Fibroblast of the aortic adventitia (primary cell): Measurements from ENCODE around the gene RALB. TPM values are rescaled to one million over a fixed set of nuclear protein-coding genes. Genes with fewer than 3 reads are reported as not detected.

Experiments used
- DNase-seq: peaks from one replicate; pipeline ENCODE4 v3.0.0-alpha.2; 2010; ENCODE audit warnings: low read depth
- H3K4me3 ChIP-seq: 2 replicates; pipeline ENCODE4 v1.5.1; 2011; ENCODE audit warnings: low read depth, mild to moderate bottlenecking, control low read depth, low read length, moderate library complexity
- CTCF ChIP-seq: IDR thresholded peaks from 2 replicates; pipeline ENCODE4 v1.5.1; 2011; ENCODE audit warnings: mild to moderate bottlenecking, low read length, control low read depth, inconsistent platforms; ENCODE audit not compliant: insufficient read depth
- total RNA-seq: library from RNA; depleted of rRNA; stranded (reverse); fragments of >200 nt; gene quantifications from 2 replicates; pipeline ENCODE4 v1.2.3, GENCODE V29; 2012; ENCODE audit warnings: low replicate concordance

RALB gene
- total RNA-seq, 1 donor: 73.7 TPM

- no peak for TF ChIP-seq CTCF
- DNase-seq: no peak
These were observed 31.9 kb upstream of the RALB start for GRCh38 chr2:120220756-120221155.

GRCh38 chr2:120221616-120222015 lies 31.0 kb upstream of the RALB start:
- no peak for TF ChIP-seq CTCF
- no peak for DNase-seq
- H3K4me3 ChIP-seq: no peak overlapping the region

More at GRCh38 chr2:120220756-120221155, 31.9 kb upstream of the RALB start:
- H3K4me3 ChIP-seq: no peak overlapping the region

- no peak for TF ChIP-seq CTCF
- H3K4me3 ChIP-seq: peak overlapping the region; percentile 75
- no peak for DNase-seq
These were observed 30.2 kb upstream of the RALB start for GRCh38 chr2:120222186-120223033.

GRCh38 chr2:120223034-120223912 lies 29.4 kb upstream of the RALB start, which contains the start of gene TMEM185B:
TSS of gene TMEM185B (minus strand) at chr2:120223400. CDS start at chr2:120222976, 424 bp downstream.
- peak; percentile 78 for DNase-seq
- peak; percentile 42 for TF ChIP-seq CTCF
- peak within 1 kb of the TSS; percentile 75 for H3K4me3 ChIP-seq

DNA sequence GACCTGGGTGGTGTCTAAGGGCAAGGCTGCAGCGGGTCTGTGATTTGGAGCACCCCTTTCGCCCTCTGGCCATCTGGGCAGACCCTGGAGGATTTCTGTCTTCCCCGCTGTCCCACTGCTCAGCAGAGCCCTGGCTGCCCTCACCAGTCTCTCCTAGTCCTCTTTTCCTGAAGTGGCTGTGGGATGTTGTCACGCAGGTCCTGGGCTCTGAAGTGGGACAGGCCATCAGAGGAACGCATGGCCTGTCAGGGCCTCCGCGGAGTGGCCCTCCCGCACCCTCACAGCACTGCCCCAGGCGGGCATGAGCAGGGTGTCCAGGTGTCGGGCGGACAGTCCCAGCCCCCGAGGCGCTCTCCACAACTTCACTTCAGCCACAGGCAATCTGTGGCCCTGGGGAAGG lies 28.4 kb upstream of the RALB start:
- TF ChIP-seq CTCF: no peak
- no peak overlapping the region for H3K4me3 ChIP-seq
- no peak for DNase-seq

GRCh38 chr2:120224735-120225548 lies 27.7 kb upstream of the RALB start:
- no peak overlapping the region for H3K4me3 ChIP-seq
- no peak for TF ChIP-seq CTCF
- DNase-seq: no peak
